ENCODE results near the gene FXYD2. TPM values are rescaled to one million over a fixed set of nuclear protein-coding genes. Genes with fewer than 3 reads are reported as not detected.

Gene FXYD2
- total and polyA plus RNA-seq, 2 of the 13 experiments (the other 11 are each of a cell fraction or from before 2014, with no cell fraction given) = 45.9 to 106 TPM

- TF ChIP-seq HOXA9 (CRISPR knock-in tag; IDR thresholded peaks at IDR 0.05; ENCODE audit: borderline replicate concordance) = no peak
- no peak for TF ChIP-seq FOXP1 (IDR thresholded peaks at IDR 0.05)
- no peak for TF ChIP-seq FOXP1 (CRISPR knock-in tag; IDR thresholded peaks at IDR 0.05)
- TF ChIP-seq, protein P1, sequence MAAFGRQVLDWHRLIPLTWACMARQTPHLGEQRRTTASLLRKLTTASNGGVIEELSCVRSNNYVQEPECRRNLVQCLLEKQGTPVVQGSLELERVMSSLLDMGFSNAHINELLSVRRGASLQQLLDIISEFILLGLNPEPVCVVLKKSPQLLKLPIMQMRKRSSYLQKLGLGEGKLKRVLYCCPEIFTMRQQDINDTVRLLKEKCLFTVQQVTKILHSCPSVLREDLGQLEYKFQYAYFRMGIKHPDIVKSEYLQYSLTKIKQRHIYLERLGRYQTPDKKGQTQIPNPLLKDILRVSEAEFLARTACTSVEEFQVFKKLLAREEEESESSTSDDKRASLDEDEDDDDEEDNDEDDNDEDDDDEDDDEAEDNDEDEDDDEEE (CRISPR knock-in tag; IDR thresholded peaks at IDR 0.05) = no peak
- TF ChIP-seq, protein P2, sequence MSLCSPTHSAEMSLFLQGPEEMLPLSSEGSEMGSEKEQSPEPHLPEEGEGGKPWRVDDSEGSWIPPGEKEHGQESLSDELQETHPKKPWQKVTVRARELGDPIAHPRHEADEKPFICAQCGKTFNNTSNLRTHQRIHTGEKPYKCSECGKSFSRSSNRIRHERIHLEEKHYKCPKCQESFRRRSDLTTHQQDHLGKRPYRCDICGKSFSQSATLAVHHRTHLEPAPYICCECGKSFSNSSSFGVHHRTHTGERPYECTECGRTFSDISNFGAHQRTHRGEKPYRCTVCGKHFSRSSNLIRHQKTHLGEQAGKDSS (CRISPR knock-in tag; IDR thresholded peaks at IDR 0.05; ENCODE audit: borderline replicate concordance, low read depth) = no peak
- TF ChIP-seq, protein P3, sequence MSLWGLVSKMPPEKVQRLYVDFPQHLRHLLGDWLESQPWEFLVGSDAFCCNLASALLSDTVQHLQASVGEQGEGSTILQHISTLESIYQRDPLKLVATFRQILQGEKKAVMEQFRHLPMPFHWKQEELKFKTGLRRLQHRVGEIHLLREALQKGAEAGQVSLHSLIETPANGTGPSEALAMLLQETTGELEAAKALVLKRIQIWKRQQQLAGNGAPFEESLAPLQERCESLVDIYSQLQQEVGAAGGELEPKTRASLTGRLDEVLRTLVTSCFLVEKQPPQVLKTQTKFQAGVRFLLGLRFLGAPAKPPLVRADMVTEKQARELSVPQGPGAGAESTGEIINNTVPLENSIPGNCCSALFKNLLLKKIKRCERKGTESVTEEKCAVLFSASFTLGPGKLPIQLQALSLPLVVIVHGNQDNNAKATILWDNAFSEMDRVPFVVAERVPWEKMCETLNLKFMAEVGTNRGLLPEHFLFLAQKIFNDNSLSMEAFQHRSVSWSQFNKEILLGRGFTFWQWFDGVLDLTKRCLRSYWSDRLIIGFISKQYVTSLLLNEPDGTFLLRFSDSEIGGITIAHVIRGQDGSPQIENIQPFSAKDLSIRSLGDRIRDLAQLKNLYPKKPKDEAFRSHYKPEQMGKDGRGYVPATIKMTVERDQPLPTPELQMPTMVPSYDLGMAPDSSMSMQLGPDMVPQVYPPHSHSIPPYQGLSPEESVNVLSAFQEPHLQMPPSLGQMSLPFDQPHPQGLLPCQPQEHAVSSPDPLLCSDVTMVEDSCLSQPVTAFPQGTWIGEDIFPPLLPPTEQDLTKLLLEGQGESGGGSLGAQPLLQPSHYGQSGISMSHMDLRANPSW (CRISPR knock-in tag; IDR thresholded peaks at IDR 0.05; ENCODE audit: borderline replicate concordance) = no peak
- TF ChIP-seq, protein P4, sequence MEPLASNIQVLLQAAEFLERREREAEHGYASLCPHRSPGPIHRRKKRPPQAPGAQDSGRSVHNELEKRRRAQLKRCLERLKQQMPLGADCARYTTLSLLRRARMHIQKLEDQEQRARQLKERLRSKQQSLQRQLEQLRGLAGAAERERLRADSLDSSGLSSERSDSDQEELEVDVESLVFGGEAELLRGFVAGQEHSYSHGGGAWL (CRISPR knock-in tag; IDR thresholded peaks at IDR 0.05) = no peak
- TF ChIP-seq ZNF317 (CRISPR knock-in tag; IDR thresholded peaks at IDR 0.05) = no peak
- no peak for TF ChIP-seq ZNF781 (CRISPR knock-in tag; IDR thresholded peaks at IDR 0.05; ENCODE audit: borderline replicate concordance, not compliant biosample characterization)
- TF ChIP-seq SIX1 (CRISPR knock-in tag; IDR thresholded peaks at IDR 0.05; ENCODE audit: borderline replicate concordance) = no peak
- TF ChIP-seq ZNF205 (CRISPR knock-in tag; IDR thresholded peaks at IDR 0.05) = no peak
- TF ChIP-seq, protein P5, sequence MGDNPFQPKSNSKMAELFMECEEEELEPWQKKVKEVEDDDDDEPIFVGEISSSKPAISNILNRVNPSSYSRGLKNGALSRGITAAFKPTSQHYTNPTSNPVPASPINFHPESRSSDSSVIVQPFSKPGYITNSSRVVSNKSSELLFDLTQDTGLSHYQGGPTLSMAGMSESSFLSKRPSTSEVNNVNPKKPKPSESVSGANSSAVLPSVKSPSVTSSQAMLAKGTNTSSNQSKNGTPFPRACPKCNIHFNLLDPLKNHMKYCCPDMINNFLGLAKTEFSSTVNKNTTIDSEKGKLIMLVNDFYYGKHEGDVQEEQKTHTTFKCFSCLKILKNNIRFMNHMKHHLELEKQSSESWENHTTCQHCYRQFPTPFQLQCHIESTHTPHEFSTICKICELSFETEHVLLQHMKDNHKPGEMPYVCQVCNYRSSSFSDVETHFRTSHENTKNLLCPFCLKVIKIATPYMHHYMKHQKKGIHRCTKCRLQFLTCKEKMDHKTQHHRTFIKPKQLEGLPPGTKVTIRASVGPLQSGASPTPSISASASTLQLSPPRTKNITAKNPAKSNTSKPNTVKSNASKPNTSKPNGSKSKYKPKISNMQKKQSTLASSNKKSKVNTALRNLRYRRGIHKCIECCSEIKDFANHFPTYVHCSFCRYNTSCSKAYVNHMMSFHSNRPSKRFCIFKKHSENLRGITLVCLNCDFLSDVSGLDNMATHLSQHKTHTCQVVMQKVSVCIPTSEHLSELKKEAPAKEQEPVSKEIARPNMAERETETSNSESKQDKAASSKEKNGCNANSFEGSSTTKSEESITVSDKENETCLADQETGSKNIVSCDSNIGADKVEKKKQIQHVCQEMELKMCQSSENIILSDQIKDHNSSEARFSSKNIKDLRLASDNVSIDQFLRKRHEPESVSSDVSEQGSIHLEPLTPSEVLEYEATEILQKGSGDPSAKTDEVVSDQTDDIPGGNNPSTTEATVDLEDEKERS (CRISPR knock-in tag; IDR thresholded peaks at IDR 0.05) = no peak
- no peak for TF ChIP-seq ZNF333 (CRISPR knock-in tag; IDR thresholded peaks at IDR 0.05; ENCODE audit: borderline replicate concordance)
- TF ChIP-seq ZNF747 (CRISPR knock-in tag; IDR thresholded peaks at IDR 0.05; ENCODE audit: borderline replicate concordance) = peak; percentile 63; the same call in 1 of the 2 replicates
- no peak for TF ChIP-seq RFX5 (IDR thresholded peaks at IDR 0.05; ENCODE audit: low read depth, low read length)
- TF ChIP-seq HDAC6 (IDR thresholded peaks at IDR 0.05; ENCODE audit: low read depth, low read length) = no peak
- no peak for TF ChIP-seq ZNF567 (CRISPR knock-in tag; IDR thresholded peaks at IDR 0.05; ENCODE audit: borderline replicate concordance)
- no peak; the same call in 1 of the 2 replicates for TF ChIP-seq ZNF605 (CRISPR knock-in tag; IDR thresholded peaks at IDR 0.05)
- TF ChIP-seq HINFP (CRISPR knock-in tag; IDR thresholded peaks at IDR 0.05; ENCODE audit: low read depth) = no peak
Observed at GRCh38 chr11:117824571-117825537, at the start of gene FXYD2 (continued).

Data from HepG2 (cell line).